Subcutaneous adipose tissue (tissue), 4 donors: ENCODE measurements around the gene PLPPR5. TPM values are rescaled to one million over a fixed set of nuclear protein-coding genes. Genes with fewer than 3 reads are reported as not detected.

ENCODE experiments used
- total RNA-seq, 4 donors: library from RNA; depleted of rRNA; stranded (reverse); fragments of >200 nt; gene quantifications; one replicate each; pipeline ENCODE4 v1.1.0, GENCODE V29; 2016
- TF ChIP-seq, protein P1 (sequence below): fragments of 450-650 bp; IDR thresholded peaks from one replicate; pipeline ENCODE4 v1.5.1; 2016; ENCODE audit warnings: low read depth, mild to moderate bottlenecking, control low read depth, antibody characterized with exemption, moderate library complexity

PLPPR5 gene
- total RNA-seq, 4 donors from 2014 or later = not detected

DNA sequence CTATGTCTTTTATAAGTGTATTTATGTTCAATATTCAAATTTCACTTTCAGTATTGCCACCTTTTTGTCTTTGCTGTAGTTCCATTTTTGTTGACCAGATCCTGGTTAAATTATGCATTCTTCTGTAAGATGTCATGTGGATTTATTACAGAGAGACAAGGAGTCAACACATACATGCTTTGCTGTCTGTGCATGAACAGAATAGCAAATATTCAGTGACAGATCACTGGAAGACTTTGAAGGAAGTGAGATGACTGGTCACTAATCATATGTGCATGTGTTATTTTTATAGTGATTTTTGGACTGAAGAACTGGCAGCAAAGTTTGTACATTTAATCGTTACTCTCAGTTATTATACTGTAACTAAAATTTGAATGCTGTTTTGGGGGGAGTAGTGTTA lies 117.2 kb downstream of the PLPPR5 start:
- TF ChIP-seq, protein P1, sequence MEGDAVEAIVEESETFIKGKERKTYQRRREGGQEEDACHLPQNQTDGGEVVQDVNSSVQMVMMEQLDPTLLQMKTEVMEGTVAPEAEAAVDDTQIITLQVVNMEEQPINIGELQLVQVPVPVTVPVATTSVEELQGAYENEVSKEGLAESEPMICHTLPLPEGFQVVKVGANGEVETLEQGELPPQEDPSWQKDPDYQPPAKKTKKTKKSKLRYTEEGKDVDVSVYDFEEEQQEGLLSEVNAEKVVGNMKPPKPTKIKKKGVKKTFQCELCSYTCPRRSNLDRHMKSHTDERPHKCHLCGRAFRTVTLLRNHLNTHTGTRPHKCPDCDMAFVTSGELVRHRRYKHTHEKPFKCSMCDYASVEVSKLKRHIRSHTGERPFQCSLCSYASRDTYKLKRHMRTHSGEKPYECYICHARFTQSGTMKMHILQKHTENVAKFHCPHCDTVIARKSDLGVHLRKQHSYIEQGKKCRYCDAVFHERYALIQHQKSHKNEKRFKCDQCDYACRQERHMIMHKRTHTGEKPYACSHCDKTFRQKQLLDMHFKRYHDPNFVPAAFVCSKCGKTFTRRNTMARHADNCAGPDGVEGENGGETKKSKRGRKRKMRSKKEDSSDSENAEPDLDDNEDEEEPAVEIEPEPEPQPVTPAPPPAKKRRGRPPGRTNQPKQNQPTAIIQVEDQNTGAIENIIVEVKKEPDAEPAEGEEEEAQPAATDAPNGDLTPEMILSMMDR = no peak

DNA sequence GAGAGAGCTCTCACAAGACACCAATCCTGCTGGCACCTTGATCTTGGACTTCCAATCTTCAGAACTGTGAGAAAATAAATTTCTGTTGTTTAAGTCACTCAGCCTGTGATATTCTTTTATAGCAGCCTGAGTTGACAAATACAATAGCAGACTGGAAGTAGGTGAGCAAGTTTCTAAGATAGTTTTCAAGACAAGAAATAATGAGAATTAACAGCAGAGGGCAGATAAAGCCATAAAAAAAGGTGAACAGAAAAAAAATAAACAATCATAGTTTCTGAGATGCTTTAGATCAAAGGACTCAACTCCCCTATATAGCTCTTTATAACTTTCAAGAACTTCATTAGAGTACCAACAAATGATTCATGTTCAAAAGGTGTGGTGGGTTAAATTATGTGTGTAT lies 119.8 kb downstream of the PLPPR5 start:
- TF ChIP-seq, protein P1 = no peak

DNA sequence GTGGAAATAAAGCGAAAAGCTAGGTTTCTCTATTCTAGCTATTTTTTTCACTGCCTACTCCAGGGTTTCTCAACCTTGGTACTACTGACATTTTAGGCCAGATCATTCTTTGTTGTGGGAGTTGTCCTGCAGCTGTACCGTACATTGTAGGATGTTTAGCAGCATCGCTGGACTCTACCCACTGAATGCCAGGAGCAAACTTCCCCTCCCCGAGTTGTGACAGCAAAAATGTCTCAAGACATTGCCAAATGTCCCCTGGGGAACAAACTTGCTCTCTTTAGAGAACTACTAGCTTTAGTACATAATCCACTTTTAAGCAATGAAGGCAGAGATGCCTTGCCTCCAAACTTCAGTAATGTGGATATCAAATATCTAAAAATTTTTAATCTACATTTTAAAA lies 122.8 kb downstream of the PLPPR5 start:
- TF ChIP-seq, protein P1 = no peak

DNA sequence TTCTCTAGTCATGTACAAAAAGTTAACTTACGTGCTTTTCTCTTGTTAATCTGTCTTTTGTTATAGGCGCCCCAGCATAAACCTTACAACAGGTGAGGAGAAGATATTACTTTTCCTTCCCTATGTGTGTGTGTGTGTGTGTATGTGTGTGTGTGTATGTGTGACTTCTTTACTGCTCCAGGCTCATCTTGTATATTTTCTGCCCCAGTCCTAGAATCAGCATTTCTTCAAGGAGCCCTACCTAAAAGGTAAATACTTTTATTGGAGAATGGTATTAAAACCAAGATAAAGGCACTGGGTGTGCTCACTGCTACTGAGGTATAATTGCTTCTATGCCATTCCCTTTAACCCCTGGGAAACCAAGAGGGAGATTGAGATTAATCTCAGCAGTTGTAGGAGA lies 129.8 kb downstream of the PLPPR5 start:
- TF ChIP-seq, protein P1 = no peak

DNA sequence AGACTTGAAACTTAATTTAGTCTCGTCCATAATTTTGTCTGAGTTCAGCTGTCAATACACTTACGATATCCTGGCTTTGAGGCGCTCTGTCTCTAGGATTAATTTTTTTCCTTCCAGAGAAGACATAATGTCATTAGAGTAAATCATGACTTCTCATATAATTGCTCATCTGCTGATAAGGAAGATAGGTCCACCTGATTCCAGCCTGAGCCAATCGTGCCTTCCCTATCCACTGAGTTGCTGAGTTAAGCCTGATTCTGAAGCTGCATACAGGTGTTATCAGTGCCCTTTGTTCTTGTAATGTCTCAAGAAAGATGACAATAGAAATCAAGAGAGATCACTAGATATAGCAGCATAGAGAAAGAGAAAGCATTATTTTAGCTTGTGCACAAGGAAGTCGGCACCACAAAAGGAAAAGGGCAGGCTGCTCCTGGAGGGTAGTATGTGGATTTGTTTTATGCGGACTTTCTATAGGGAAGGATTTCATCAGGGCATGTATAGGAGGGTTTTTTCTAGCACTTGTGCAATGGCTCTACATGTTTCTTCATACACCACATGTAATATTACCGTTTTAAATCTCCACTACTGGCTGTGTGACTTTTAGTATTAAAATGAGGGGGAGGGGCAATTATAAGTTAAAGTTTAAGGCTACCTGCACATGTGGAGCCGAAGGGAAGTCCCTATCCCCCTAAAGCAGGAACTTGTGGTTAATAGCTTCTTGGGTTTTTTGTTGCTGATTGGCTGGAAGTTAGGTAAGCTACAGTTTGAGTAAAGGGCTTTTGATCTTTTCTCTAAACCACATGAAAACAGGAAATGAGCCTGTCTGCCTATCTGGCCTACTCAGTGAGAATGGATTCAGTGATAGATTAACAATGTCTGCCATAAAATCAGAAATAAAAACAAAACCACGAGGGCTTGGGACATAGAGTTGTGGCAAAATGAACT lies 133.4 kb downstream of the PLPPR5 start:
- TF ChIP-seq, protein P1 = no peak

DNA sequence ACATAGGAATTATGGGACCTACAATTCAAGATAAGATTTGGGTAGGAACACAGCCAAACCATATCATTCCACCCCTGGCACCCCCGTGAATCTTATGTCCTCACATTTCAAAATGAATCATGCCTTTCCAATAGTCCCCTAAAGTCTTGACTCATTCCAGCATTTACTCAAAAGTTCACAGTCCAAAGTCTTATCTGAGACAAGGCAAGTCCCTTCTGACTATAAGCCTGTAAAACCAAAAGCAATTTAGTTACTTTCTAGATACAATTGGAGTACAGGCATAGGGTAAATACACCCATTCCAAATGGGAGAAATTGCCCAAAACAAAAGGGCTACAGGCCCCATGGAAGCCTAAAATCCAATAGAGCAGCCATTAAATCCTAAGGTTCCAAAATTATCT lies 138.9 kb downstream of the PLPPR5 start:
- TF ChIP-seq, protein P1 = no peak

DNA sequence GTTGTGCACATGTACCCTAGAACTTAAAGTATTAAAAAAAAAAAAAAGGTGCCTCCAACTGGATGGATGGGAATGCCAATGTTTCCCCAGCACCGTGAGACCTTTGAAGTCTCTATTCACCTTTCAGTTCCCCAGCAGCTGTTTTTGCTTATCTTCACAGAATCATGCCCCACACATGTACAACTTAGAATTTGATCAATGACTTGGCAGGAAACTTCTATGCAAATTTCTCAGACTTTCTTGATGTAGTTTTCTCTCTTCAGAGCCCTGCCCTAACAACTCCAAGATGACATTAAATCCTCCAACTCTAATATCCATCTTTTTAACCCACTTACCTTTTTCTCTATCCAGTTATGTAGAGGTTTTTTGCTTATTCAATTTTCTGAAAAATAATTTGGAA lies 144.3 kb downstream of the PLPPR5 start:
- TF ChIP-seq, protein P1 = no peak
